ENCODE data around the gene SFXN3. TPM values are rescaled to one million over a fixed set of nuclear protein-coding genes. Genes with fewer than 3 reads are reported as not detected.

The SFXN3 gene
- total and polyA plus RNA-seq, 2 of the 13 experiments (the other 11 are each of a cell fraction or from before 2014, with no cell fraction given), result 16.8 to 71.5 TPM

DNA sequence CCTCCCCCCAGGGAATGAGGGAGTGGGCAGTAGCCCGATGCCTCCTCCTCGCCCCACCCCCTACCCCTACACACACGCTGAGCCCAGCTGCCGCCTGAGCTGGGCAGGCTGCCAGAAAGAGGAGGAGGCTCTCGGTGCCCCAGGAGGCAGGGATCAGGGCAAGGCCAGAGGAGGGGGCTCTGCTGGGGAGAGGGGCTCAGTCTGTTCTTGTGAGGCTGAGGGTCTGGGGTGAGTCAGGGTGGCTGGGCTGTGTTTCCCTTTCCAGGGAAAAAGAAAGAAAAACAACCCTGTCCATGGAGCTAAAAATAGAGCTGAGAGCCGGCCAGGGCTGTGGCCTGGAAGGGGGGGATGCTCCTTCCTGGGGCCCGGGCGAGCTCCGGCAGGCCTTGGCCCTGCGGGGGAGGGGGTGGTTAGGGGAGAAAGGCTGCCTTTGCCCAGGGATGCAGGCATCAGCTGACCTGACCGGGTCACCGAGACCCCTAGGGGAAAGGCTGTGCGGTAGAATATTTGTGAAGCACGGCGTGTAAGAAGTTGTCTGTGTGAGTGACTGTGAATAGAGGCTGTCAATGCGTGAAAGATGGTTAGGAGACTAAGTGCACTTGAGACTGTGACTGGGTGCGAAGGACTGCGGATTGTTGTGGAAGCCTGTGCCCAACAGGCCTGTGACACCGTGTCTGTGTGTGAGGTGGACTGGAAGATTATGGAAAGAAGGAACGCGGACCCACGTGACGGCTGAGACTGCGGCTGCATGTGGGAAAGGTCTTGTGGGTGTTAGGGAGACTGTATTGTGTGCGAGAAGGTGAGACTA, 32.6 kb upstream of the SFXN3 start (continued):
- TF ChIP-seq, protein P1, sequence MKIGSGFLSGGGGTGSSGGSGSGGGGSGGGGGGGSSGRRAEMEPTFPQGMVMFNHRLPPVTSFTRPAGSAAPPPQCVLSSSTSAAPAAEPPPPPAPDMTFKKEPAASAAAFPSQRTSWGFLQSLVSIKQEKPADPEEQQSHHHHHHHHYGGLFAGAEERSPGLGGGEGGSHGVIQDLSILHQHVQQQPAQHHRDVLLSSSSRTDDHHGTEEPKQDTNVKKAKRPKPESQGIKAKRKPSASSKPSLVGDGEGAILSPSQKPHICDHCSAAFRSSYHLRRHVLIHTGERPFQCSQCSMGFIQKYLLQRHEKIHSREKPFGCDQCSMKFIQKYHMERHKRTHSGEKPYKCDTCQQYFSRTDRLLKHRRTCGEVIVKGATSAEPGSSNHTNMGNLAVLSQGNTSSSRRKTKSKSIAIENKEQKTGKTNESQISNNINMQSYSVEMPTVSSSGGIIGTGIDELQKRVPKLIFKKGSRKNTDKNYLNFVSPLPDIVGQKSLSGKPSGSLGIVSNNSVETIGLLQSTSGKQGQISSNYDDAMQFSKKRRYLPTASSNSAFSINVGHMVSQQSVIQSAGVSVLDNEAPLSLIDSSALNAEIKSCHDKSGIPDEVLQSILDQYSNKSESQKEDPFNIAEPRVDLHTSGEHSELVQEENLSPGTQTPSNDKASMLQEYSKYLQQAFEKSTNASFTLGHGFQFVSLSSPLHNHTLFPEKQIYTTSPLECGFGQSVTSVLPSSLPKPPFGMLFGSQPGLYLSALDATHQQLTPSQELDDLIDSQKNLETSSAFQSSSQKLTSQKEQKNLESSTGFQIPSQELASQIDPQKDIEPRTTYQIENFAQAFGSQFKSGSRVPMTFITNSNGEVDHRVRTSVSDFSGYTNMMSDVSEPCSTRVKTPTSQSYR (CRISPR knock-in tag; IDR thresholded peaks at IDR 0.05; ENCODE audit: borderline replicate concordance), result peak; percentile 94
- no peak for TF ChIP-seq HOXA7 (CRISPR knock-in tag; IDR thresholded peaks at IDR 0.05)
- TF ChIP-seq ZNF530 (CRISPR knock-in tag; IDR thresholded peaks at IDR 0.05; ENCODE audit: low read depth), result no peak
- no peak for TF ChIP-seq ZNF136 (CRISPR knock-in tag; IDR thresholded peaks at IDR 0.05; ENCODE audit: low read depth)
- no peak for TF ChIP-seq ZMYM3 (CRISPR knock-in tag; IDR thresholded peaks at IDR 0.05)
- no peak; the same call in 1 of the 2 replicates for TF ChIP-seq MTA1 (CRISPR knock-in tag; IDR thresholded peaks at IDR 0.05; ENCODE audit: borderline replicate concordance)
- TF ChIP-seq, protein P2, sequence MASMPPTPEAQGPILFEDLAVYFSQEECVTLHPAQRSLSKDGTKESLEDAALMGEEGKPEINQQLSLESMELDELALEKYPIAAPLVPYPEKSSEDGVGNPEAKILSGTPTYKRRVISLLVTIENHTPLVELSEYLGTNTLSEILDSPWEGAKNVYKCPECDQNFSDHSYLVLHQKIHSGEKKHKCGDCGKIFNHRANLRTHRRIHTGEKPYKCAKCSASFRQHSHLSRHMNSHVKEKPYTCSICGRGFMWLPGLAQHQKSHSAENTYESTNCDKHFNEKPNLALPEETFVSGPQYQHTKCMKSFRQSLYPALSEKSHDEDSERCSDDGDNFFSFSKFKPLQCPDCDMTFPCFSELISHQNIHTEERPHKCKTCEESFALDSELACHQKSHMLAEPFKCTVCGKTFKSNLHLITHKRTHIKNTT (CRISPR knock-in tag; IDR thresholded peaks at IDR 0.05), result no peak
- TF ChIP-seq, protein P3, sequence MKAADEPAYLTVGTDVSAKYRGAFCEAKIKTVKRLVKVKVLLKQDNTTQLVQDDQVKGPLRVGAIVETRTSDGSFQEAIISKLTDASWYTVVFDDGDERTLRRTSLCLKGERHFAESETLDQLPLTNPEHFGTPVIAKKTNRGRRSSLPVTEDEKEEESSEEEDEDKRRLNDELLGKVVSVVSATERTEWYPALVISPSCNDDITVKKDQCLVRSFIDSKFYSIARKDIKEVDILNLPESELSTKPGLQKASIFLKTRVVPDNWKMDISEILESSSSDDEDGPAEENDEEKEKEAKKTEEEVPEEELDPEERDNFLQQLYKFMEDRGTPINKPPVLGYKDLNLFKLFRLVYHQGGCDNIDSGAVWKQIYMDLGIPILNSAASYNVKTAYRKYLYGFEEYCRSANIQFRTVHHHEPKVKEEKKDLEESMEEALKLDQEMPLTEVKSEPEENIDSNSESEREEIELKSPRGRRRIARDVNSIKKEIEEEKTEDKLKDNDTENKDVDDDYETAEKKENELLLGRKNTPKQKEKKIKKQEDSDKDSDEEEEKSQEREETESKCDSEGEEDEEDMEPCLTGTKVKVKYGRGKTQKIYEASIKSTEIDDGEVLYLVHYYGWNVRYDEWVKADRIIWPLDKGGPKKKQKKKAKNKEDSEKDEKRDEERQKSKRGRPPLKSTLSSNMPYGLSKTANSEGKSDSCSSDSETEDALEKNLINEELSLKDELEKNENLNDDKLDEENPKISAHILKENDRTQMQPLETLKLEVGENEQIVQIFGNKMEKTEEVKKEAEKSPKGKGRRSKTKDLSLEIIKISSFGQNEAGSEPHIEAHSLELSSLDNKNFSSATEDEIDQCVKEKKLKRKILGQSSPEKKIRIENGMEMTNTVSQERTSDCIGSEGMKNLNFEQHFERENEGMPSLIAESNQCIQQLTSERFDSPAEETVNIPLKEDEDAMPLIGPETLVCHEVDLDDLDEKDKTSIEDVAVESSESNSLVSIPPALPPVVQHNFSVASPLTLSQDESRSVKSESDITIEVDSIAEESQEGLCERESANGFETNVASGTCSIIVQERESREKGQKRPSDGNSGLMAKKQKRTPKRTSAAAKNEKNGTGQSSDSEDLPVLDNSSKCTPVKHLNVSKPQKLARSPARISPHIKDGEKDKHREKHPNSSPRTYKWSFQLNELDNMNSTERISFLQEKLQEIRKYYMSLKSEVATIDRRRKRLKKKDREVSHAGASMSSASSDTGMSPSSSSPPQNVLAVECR (CRISPR knock-in tag; IDR thresholded peaks at IDR 0.05; ENCODE audit: borderline replicate concordance), result no peak; the same call in 1 of the 2 replicates
- no peak for TF ChIP-seq MAFG (CRISPR knock-in tag; IDR thresholded peaks at IDR 0.05)
- no peak for TF ChIP-seq FOXK2 (IDR thresholded peaks at IDR 0.05)
- no peak for TF ChIP-seq ZNF10 (CRISPR knock-in tag; IDR thresholded peaks at IDR 0.05; ENCODE audit: borderline replicate concordance, low read depth)
- peak; percentile 95; the same call in 1 of the 2 replicates for TF ChIP-seq MZF1 (CRISPR knock-in tag; IDR thresholded peaks at IDR 0.05; ENCODE audit: borderline replicate concordance)
- TF ChIP-seq, protein P4, sequence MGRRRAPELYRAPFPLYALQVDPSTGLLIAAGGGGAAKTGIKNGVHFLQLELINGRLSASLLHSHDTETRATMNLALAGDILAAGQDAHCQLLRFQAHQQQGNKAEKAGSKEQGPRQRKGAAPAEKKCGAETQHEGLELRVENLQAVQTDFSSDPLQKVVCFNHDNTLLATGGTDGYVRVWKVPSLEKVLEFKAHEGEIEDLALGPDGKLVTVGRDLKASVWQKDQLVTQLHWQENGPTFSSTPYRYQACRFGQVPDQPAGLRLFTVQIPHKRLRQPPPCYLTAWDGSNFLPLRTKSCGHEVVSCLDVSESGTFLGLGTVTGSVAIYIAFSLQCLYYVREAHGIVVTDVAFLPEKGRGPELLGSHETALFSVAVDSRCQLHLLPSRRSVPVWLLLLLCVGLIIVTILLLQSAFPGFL (CRISPR knock-in tag; IDR thresholded peaks at IDR 0.05), result no peak
- no peak for TF ChIP-seq AKAP8 (CRISPR knock-in tag; IDR thresholded peaks at IDR 0.05)
- TF ChIP-seq KAT7 (CRISPR knock-in tag; IDR thresholded peaks at IDR 0.05; ENCODE audit: borderline replicate concordance), result 0 out of 2 replicates have a peak, but pooled peaks have one; percentile 18
- no peak for TF ChIP-seq ZNF570 (CRISPR knock-in tag; IDR thresholded peaks at IDR 0.05; ENCODE audit: borderline replicate concordance)
